ENCODE results near the gene MZT2A.

GRCh38 chr2:131517106-131517831, 25.1 kb upstream of the MZT2A start:
- TF ChIP-seq CTCF (IDR thresholded peaks at IDR 0.05) (no peak), IRF1 (CRISPR knock-in tag; IDR thresholded peaks at IDR 0.05) (no peak), NR2C2 (CRISPR knock-in tag; IDR thresholded peaks at IDR 0.05) (no peak), HMGXB4 (CRISPR knock-in tag; IDR thresholded peaks at IDR 0.05) (no peak), JUN (CRISPR knock-in tag; IDR thresholded peaks at IDR 0.05) (no peak), USF2 (CRISPR knock-in tag; IDR thresholded peaks at IDR 0.05) (no peak), TCF7 (CRISPR knock-in tag; IDR thresholded peaks at IDR 0.05; ENCODE audit: low read depth) (no peak), NFYB (CRISPR knock-in tag; conservative IDR thresholded peaks at IDR 0.05; ENCODE audit: low read depth) (no peak), IRF2 (CRISPR knock-in tag; IDR thresholded peaks at IDR 0.05; ENCODE audit: borderline replicate concordance, low read depth) (no peak), ESRRA (CRISPR knock-in tag; IDR thresholded peaks at IDR 0.05; ENCODE audit: borderline replicate concordance) (no peak), KAT7 (CRISPR knock-in tag; IDR thresholded peaks at IDR 0.05; ENCODE audit: borderline replicate concordance) (no peak)
